GM12873 (cell line): Measurements from ENCODE around the gene PARD3B.

Experiments used
- TF ChIP-seq, protein P1 (sequence below): IDR thresholded peaks from 2 replicates; pipeline ENCODE4 v1.5.1; 2012; ENCODE audit warnings: low read depth, mild to moderate bottlenecking, moderate library complexity, low read length, control low read depth; ENCODE audit not compliant: insufficient read depth; ENCODE audit errors: missing control alignments

Gene PARD3B

DNA sequence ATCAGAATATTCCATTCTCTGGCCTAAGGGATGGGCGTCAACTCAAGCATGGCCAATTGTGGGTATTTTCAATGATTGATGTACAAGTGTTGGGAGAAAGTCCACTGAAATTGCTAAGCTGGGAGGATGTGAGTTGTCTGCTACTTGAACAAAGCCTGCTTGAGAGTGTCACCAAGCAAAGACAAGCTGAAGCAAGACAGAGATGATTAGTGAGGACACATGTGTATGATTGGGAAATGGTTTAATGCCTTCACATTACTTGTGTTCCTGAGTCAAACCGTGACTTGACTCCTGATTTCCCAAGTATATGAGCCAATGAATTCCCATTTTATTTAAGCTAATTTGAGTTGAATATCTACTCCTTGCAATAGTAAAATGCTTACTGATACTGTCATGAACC, 1113.3 kb downstream of the PARD3B start:
- TF ChIP-seq, protein P1, sequence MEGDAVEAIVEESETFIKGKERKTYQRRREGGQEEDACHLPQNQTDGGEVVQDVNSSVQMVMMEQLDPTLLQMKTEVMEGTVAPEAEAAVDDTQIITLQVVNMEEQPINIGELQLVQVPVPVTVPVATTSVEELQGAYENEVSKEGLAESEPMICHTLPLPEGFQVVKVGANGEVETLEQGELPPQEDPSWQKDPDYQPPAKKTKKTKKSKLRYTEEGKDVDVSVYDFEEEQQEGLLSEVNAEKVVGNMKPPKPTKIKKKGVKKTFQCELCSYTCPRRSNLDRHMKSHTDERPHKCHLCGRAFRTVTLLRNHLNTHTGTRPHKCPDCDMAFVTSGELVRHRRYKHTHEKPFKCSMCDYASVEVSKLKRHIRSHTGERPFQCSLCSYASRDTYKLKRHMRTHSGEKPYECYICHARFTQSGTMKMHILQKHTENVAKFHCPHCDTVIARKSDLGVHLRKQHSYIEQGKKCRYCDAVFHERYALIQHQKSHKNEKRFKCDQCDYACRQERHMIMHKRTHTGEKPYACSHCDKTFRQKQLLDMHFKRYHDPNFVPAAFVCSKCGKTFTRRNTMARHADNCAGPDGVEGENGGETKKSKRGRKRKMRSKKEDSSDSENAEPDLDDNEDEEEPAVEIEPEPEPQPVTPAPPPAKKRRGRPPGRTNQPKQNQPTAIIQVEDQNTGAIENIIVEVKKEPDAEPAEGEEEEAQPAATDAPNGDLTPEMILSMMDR, result no peak

DNA sequence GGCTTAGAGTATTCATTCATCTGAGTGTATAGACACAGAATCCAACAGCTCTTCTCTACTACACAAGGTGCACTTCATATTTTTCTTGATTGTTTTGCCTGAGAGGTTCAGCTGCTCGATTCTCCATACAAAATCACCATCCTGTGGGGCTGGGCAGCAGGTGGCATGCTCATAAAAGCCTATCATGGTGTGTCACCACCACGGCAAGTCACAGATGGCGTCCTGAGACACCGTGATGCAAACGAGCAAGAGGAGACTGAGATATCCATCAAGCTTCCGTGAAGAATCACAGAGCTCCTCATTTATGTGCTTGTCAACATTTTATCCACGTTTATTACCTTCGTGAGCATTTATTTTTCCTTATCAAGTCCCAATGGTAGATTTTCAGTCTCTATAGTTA, 1114.6 kb downstream of the PARD3B start:
- TF ChIP-seq, protein P1, result no peak

DNA sequence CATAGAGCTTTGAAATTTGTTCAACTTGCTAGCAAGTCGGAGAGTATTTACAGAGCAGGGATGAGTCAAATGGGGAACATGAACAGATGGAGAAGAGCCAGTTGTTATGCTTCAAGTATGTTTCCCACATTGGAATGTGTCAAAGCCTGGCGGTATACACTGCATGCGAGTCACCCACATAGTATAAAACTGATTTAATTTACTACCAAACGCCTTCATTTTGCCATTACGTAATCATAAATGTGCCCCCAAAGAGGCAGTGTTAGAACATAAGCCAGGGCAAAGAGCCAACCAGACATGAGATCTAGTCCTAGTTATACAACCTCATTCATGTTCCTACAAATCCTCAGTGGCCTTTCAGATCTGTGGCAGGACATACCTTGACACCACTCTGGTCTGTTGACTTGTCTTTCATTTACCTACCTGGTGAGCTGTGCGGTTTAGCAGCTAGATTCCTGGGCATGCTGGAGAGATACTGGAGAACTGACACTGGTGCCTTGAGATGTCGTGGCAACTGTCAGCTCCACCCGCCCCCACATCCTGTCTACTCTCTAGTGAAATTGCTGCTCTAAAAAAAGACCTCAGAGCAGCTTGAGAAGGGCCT, 1115.3 kb downstream of the PARD3B start:
- TF ChIP-seq, protein P1, result no peak

DNA sequence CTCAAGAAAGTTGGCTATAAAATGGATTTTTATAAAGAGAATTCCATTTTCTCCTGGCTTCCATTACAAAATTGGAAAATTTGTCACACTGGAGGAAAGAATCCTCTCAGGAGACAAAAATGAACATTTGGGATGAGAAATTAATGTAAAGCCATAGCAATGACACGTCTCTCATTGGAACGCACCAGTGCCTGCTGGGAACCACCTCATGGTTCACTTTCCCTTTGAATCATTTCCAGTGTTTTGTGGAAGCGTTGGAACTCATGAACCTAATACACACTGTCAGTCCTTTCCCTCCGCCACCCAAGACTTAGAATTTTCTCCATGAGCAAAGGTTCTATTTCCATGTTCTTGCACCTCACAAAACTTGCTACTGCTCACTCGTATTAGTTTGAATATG, 1116.0 kb downstream of the PARD3B start:
- TF ChIP-seq, protein P1, result no peak

DNA sequence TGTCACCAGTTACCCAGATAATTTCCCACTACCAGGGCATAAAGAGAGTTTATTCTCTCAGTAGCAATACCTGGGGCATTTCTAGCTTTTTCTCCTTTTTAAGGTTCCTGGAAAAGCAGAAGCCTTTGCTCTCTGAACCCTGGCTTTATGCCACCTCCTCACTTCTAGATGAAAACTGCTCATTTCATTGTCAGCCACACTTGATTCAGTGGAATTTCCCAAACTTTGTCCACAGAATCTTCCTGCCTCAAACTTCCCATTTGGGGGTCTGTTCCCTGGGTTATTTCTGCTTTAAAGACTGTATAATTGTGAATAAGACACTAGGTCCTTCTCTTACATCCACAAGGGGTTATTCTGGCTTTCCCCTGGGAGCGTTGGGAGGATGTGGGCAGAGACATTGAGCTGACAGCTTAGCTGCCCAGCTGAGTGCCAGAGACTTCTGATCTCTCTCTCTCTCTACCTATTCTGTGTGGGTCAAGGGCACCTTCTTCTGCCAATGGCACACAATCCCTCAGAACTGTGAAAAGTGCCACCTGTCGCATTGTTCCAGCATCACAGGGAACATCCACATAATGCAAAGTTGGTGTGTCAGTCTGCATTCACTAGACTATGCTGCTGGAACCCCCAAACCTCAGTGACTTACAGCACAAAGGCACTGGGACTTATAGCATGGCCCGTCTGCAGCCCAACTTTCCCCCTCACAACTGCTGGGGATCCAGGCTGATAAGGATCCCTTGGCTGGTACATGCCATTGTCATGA, 1117.1 kb downstream of the PARD3B start:
- TF ChIP-seq, protein P1, result no peak

DNA sequence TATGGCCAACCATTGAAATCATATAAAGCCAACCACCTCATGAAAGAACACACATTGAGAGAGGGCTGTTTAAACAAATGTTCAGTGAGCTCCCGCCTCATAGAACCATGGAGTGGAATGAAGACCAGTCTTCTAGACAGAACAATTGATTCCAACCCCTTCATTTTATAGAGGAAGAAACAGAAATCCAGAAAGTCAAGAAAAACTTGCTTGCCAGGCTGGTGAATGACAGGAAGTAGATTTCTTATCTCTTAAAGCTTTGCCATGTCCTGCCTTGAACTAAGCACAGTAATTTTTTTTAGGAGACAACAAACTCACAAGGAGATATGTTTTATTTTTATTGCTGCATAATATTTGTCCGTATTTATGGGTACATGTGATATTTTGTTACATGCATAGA, 1120.5 kb downstream of the PARD3B start:
- TF ChIP-seq, protein P1, result no peak
